Measurements from ENCODE around the gene RPL7A. TPM values are rescaled to one million over a fixed set of nuclear protein-coding genes. Genes with fewer than 3 reads are reported as not detected.

Gene RPL7A
- total and polyA plus RNA-seq, 3 donors from 2014 or later: 856 to 1,924 (median 1,453) TPM

- H3K27ac ChIP-seq: no peak overlapping the region
- DNase-seq: no peak
- no peaks in the 10 kb centered on the region for H3K4me1 ChIP-seq
- no peaks in the 10 kb centered on the region for H3K9me3 ChIP-seq
- intact Hi-C loops (cut with DNase I; ENCODE audit: low total_unique reads): no loop called here
- WGBS, 2 donors: 93 to 97% methylated on average over 4 of the region's 4 CpGs
- H3K27me3 ChIP-seq: no peaks in the 10 kb centered on the region
- TF ChIP-seq CTCF (IDR thresholded peaks at IDR 0.05) (no peak), POLR2A (IDR thresholded peaks at IDR 0.05) (no peak)
- H3K4me3 ChIP-seq: no peak overlapping the region
- H3K36me3 ChIP-seq (ENCODE audit: low read depth, missing control alignments): no peaks in the 10 kb centered on the region
These were observed 34.6 kb downstream of the RPL7A start for GRCh38 chr9:133382507-133383141.

- H3K27me3 ChIP-seq: no peaks in the 10 kb centered on the region
- TF ChIP-seq POLR2A (IDR thresholded peaks at IDR 0.05) (no peak), CTCF (IDR thresholded peaks at IDR 0.05) (no peak)
- H3K4me1 ChIP-seq: no peaks in the 10 kb centered on the region
- H3K36me3 ChIP-seq (ENCODE audit: low read depth, missing control alignments): no peaks in the 10 kb centered on the region
- no peak overlapping the region for H3K27ac ChIP-seq
- H3K9me3 ChIP-seq: no peaks in the 10 kb centered on the region
- 94 to 95% methylated on average over 3 of the region's 3 CpGs for WGBS, 2 donors
- no peak for DNase-seq
- intact Hi-C loops (cut with DNase I; ENCODE audit: low total_unique reads): no loop called here
- H3K4me3 ChIP-seq: no peak overlapping the region
These were observed 35.4 kb downstream of the RPL7A start for GRCh38 chr9:133383438-133383837.

- DNase-seq: no peak
- WGBS, 2 donors: 92% methylated on average over 14 to 17 of the region's 17 CpGs
- intact Hi-C loops (cut with DNase I; ENCODE audit: low total_unique reads): no loop called here
- Histone ChIP-seq H3K9me3 (no peaks in the 10 kb centered on the region), H3K36me3 (ENCODE audit: low read depth, missing control alignments) (no peaks in the 10 kb centered on the region), H3K27ac (no peak overlapping the region), H3K4me3 (no peak overlapping the region), H3K27me3 (no peaks in the 10 kb centered on the region), H3K4me1 (no peaks in the 10 kb centered on the region)
- TF ChIP-seq POLR2A (IDR thresholded peaks at IDR 0.05) (no peak), CTCF (IDR thresholded peaks at IDR 0.05) (no peak)
These were observed 36.8 kb downstream of the RPL7A start for GRCh38 chr9:133384736-133385321.

- no peak for DNase-seq
- Histone ChIP-seq H3K27ac (no peak overlapping the region), H3K27me3 (no peaks in the 10 kb centered on the region), H3K4me1 (no peaks in the 10 kb centered on the region), H3K9me3 (no peaks in the 10 kb centered on the region), H3K36me3 (ENCODE audit: low read depth, missing control alignments) (no peaks in the 10 kb centered on the region), H3K4me3 (no peak overlapping the region)
- intact Hi-C loops (cut with DNase I; ENCODE audit: low total_unique reads): no loop called here
- TF ChIP-seq CTCF (IDR thresholded peaks at IDR 0.05): no peak
- no peak for TF ChIP-seq POLR2A (IDR thresholded peaks at IDR 0.05)
- WGBS, 2 donors: 86 to 89% methylated on average over 9 to 14 of the region's 14 CpGs
These were observed 37.4 kb downstream of the RPL7A start for GRCh38 chr9:133385452-133385851.

- Histone ChIP-seq H3K27ac (no peak overlapping the region), H3K9me3 (no peaks in the 10 kb centered on the region), H3K36me3 (ENCODE audit: low read depth, missing control alignments) (no peaks in the 10 kb centered on the region), H3K4me1 (no peaks in the 10 kb centered on the region), H3K4me3 (no peak overlapping the region), H3K27me3 (no peaks in the 10 kb centered on the region)
- DNase-seq: no peak
- TF ChIP-seq CTCF (IDR thresholded peaks at IDR 0.05): no peak
- intact Hi-C loops (cut with DNase I; ENCODE audit: low total_unique reads): no loop called here
- WGBS, 2 donors: 84 to 87% methylated on average over 3 to 13 of the region's 13 CpGs
These were observed 38.3 kb downstream of the RPL7A start for GRCh38 chr9:133386338-133386737.
